CD14-positive monocyte (primary cell): ENCODE data around the gene FGF2. TPM values are rescaled to one million over a fixed set of nuclear protein-coding genes. Genes with fewer than 3 reads are reported as not detected.

Experiments used
- DNase-seq, 3 donors: peaks; one replicate each; pipeline ENCODE4 v3.0.0-alpha.2; 2011 to 2022
- H2AFZ ChIP-seq: 2 replicates; pipeline ENCODE4 v1.6.0; 2012; ENCODE audit warnings: mild to moderate bottlenecking, low read depth, low read length, inconsistent platforms; ENCODE audit not compliant: insufficient read depth, poor library complexity, severe bottlenecking
- H3K27ac ChIP-seq, 2 donors: 1 replicate in 1 of 2; 2 replicates in 1 of 2; pipeline ENCODE4 v1.5.1; 2012 to 2013; ENCODE audit warnings: low read length in 2 of 2, control low read depth in 1 of 2, inconsistent platforms in 1 of 2, low read depth in 1 of 2, mild to moderate bottlenecking in 1 of 2
- H3K27me3 ChIP-seq, 2 donors: one replicate each; pipeline versions ENCODE4 v1.6.0 to v1.6.1; 2011 to 2013; ENCODE audit warnings: low read length in 2 of 2; ENCODE audit not compliant: control insufficient read depth in 2 of 2, insufficient read depth in 2 of 2
- H3K36me3 ChIP-seq, 2 donors: replicated peaks in 1 of 2; 1 replicate in 1 of 2; 2 replicates in 1 of 2; pipeline versions ENCODE4 v1.5.1 to v1.6.1; 2012 to 2013; ENCODE audit warnings: low read length in 2 of 2, control low read depth in 1 of 2, inconsistent platforms in 1 of 2, mild to moderate bottlenecking in 1 of 2; ENCODE audit not compliant: insufficient read depth in 2 of 2, control insufficient read depth in 1 of 2
- H3K4me1 ChIP-seq, 2 donors: 1 replicate in 1 of 2; 2 replicates in 1 of 2; pipeline versions ENCODE4 v1.5.1 to v1.6.1; 2012 to 2013; ENCODE audit warnings: low read length in 2 of 2, control low read depth in 1 of 2, inconsistent platforms in 1 of 2, mild to moderate bottlenecking in 1 of 2, moderate library complexity in 1 of 2; ENCODE audit not compliant: insufficient read depth in 2 of 2, control insufficient read depth in 1 of 2
- H3K4me2 ChIP-seq: replicated peaks from 2 replicates; pipeline ENCODE3; 2012; ENCODE audit warnings: low read length, moderate library complexity, mild to moderate bottlenecking; ENCODE audit not compliant: poor library complexity, severe bottlenecking; ENCODE audit errors: extremely low read depth
- H3K4me3 ChIP-seq, 3 experiments: fragments of 200-600 bp in 1 of 3; sonication (generic) in 1 of 3; replicated peaks in 1 of 3; 1 replicate in 2 of 3; 2 replicates in 1 of 3; pipeline ENCODE4 v1.5.1; 2011 to 2013; ENCODE audit warnings: low read length in 3 of 3, mild to moderate bottlenecking in 3 of 3, control low read depth in 2 of 3, low read depth in 2 of 3, inconsistent platforms in 1 of 3, moderate library complexity in 1 of 3
- H3K79me2 ChIP-seq: 2 replicates; pipeline ENCODE4 v1.6.0; 2012; ENCODE audit warnings: mild to moderate bottlenecking, control low read depth, inconsistent platforms, low read length, moderate library complexity; ENCODE audit not compliant: insufficient read depth
- H3K9ac ChIP-seq: 2 replicates; pipeline ENCODE4 v1.6.0; 2017; ENCODE audit warnings: low read length, mild to moderate bottlenecking; ENCODE audit not compliant: insufficient read depth, poor library complexity, severe bottlenecking
- H3K9me3 ChIP-seq, 2 donors: replicated peaks in 1 of 2; 1 replicate in 1 of 2; 2 replicates in 1 of 2; pipeline versions ENCODE4 v1.5.1 to v1.6.1; 2012 to 2013; ENCODE audit warnings: low read length in 2 of 2, control low read depth in 1 of 2; ENCODE audit not compliant: control insufficient read depth in 1 of 2, insufficient read depth in 1 of 2
- H4K20me1 ChIP-seq: 2 replicates; pipeline ENCODE4 v1.6.0; 2012; ENCODE audit warnings: mild to moderate bottlenecking, low read length, control low read depth, moderate library complexity; ENCODE audit not compliant: insufficient read depth
- H3K27ac Mint-ChIP-seq, 7 donors: one replicate each; pipeline ENCODE4 v1.8.0; 2020; ENCODE audit warnings: mild to moderate bottlenecking in 7 of 7, mixed read lengths in 7 of 7, moderate library complexity in 6 of 7, inconsistent platforms in 2 of 7
- H3K27me3 Mint-ChIP-seq, 3 donors: one replicate each; pipeline ENCODE4 v1.8.0; 2021 to 2022; ENCODE audit warnings: low read depth in 3 of 3, mild to moderate bottlenecking in 3 of 3, mixed read lengths in 3 of 3, moderate library complexity in 3 of 3, inconsistent platforms in 1 of 3
- H3K36me3 Mint-ChIP-seq, 2 donors: one replicate each; pipeline ENCODE4 v1.8.0; 2020; ENCODE audit warnings: mixed read lengths in 2 of 2, inconsistent platforms in 1 of 2, mild to moderate bottlenecking in 1 of 2
- H3K4me1 Mint-ChIP-seq: one replicate; pipeline ENCODE4 v1.8.0; 2020; ENCODE audit warnings: mild to moderate bottlenecking, mixed read lengths
- H3K4me3 Mint-ChIP-seq, 2 donors: one replicate each; pipeline ENCODE4 v1.8.0; 2020; ENCODE audit warnings: mild to moderate bottlenecking in 2 of 2, mixed read lengths in 2 of 2, moderate library complexity in 1 of 2
- H3K9me3 Mint-ChIP-seq, 7 donors: one replicate each; pipeline ENCODE4 v1.8.0; 2020 to 2022; ENCODE audit warnings: mixed read lengths in 7 of 7, mild to moderate bottlenecking in 6 of 7, moderate library complexity in 6 of 7, inconsistent platforms in 2 of 7
- WGBS: methylation state at CpG from one replicate; pipeline ENCODE4 v1.1.5; 2013; ENCODE audit warnings: missing lambda C conversion rate; ENCODE audit not compliant: insufficient coverage; 5-methylcytosine and 5-hydroxymethylcytosine counted together
- intact Hi-C, 2 donors: fragments of 100-400 bp; cut with micrococcal nuclease; formaldehyde crosslinking; loops; one replicate each; pipeline versions ENCODE4 v1.15.0 to v1.15.1; 2023
- polyA plus RNA-seq, 3 donors: library from polyadenylated mRNA; depleted of rRNA in 1 of 3; unstranded in 2 of 3; stranded (reverse) in 1 of 3; fragments of 300-500 nt in 2 of 3; fragments of >200 nt in 1 of 3; fragmentation: Illumina TruSeq in 2 of 3; gene quantifications; 1 replicate in 2 of 3; 2 replicates in 1 of 3; pipeline ENCODE4 v1.2.3, GENCODE V29; 2012 to 2021
- TF ChIP-seq, protein P1 (sequence below): fragments of 200-600 bp; IDR thresholded peaks from one replicate; pipeline ENCODE4 v1.8.0; 2022; ENCODE audit warnings: antibody characterized with exemption, mild to moderate bottlenecking

Gene FGF2
- polyA plus RNA-seq, 3 donors = not detected

- Histone ChIP-seq H3K9me3 (peaks cover 0 to 13% of the 10 kb centered on the region in 2 donors), H3K9ac (peak overlapping the region; percentile 27), H2AFZ (peak overlapping the region; percentile 65), H4K20me1 (no peaks in the 10 kb centered on the region), H3K79me2 (no peaks in the 10 kb centered on the region), H3K4me2 (peak overlapping the region; percentile 81), H3K4me1 (peaks cover 11 to 12% of the 10 kb centered on the region in 2 donors), H3K27me3 (peaks cover 71 to 83% of the 10 kb centered on the region in 2 donors), H3K27ac (no peak overlapping the region), H3K4me3 (peak overlapping the region; percentile 26 to 72 (median 32)), H3K36me3 (no peaks in the 10 kb centered on the region)
- Mint-ChIP-seq H3K4me1 (peaks cover 14% of the 10 kb centered on the region), H3K36me3 (peaks cover 0 to 9% of the 10 kb centered on the region in 2 donors), H3K4me3 (peak overlapping the region; percentile 77 to 91), H3K27me3 (peaks cover 68 to 87% (median 71%) of the 10 kb centered on the region in 3 donors), H3K27ac (no peak overlapping the region), H3K9me3 (peaks cover 0 to 24% (median 9%) of the 10 kb centered on the region in 7 donors)
- WGBS = under 1% methylated on average over 50 of the region's 57 CpGs
- TF ChIP-seq, protein P1, sequence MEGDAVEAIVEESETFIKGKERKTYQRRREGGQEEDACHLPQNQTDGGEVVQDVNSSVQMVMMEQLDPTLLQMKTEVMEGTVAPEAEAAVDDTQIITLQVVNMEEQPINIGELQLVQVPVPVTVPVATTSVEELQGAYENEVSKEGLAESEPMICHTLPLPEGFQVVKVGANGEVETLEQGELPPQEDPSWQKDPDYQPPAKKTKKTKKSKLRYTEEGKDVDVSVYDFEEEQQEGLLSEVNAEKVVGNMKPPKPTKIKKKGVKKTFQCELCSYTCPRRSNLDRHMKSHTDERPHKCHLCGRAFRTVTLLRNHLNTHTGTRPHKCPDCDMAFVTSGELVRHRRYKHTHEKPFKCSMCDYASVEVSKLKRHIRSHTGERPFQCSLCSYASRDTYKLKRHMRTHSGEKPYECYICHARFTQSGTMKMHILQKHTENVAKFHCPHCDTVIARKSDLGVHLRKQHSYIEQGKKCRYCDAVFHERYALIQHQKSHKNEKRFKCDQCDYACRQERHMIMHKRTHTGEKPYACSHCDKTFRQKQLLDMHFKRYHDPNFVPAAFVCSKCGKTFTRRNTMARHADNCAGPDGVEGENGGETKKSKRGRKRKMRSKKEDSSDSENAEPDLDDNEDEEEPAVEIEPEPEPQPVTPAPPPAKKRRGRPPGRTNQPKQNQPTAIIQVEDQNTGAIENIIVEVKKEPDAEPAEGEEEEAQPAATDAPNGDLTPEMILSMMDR = no peak
- no peak for DNase-seq
- intact Hi-C loops = no loop called here
Measured at GRCh38 chr4:122827258-122827878, 737 bp downstream of the FGF2 start.

GRCh38 chr4:122827879-122828601, 1.4 kb downstream of the FGF2 start:
- Histone ChIP-seq H3K9me3 (peaks cover 0 to 13% of the 10 kb centered on the region in 2 donors), H4K20me1 (no peaks in the 10 kb centered on the region), H3K4me2 (peak overlapping the region; percentile 81), H3K9ac (no peak overlapping the region), H3K36me3 (no peaks in the 10 kb centered on the region), H2AFZ (peak overlapping the region; percentile 65), H3K4me3 (peak overlapping the region in 2 of 3 experiments; percentile 32 to 72), H3K27me3 (peaks cover 74 to 88% of the 10 kb centered on the region in 2 donors), H3K27ac (no peak overlapping the region), H3K79me2 (no peaks in the 10 kb centered on the region), H3K4me1 (peaks cover 11 to 12% of the 10 kb centered on the region in 2 donors)
- peak in 2 of 3 donors; percentile 1 to 6 for DNase-seq
- intact Hi-C loops = no loop called here
- Mint-ChIP-seq H3K36me3 (peaks cover 0 to 9% of the 10 kb centered on the region in 2 donors), H3K27me3 (peaks cover 71 to 90% (median 72%) of the 10 kb centered on the region in 3 donors), H3K4me3 (peak overlapping the region; percentile 77 to 91), H3K9me3 (peaks cover 0 to 24% (median 9%) of the 10 kb centered on the region in 7 donors), H3K27ac (no peak overlapping the region), H3K4me1 (peaks cover 14% of the 10 kb centered on the region)
- TF ChIP-seq, protein P1 = no peak
- 31% methylated on average over 3 of the region's 10 CpGs for WGBS
